ENCODE data around the gene RRM2. TPM values are rescaled to one million over a fixed set of nuclear protein-coding genes. Genes with fewer than 3 reads are reported as not detected.

The RRM2 gene
- total and polyA plus RNA-seq, 2 experiments from 2014 or later, result 15.2 to 49.7 TPM

GRCh38 chr2:10149635-10150034, 27.1 kb downstream of the RRM2 start:
- TF ChIP-seq EZH2 (IDR thresholded peaks at IDR 0.05; ENCODE audit: borderline replicate concordance), result no peak
- no peak for TF ChIP-seq EZH2phosphoT487 (IDR thresholded peaks at IDR 0.05; ENCODE audit: low read depth, severe bottlenecking, unreplicated experiment)
- TF ChIP-seq CTCF (IDR thresholded peaks at IDR 0.05; ENCODE audit: poor library complexity), result no peak
- no peak overlapping the region for H2AFZ ChIP-seq

GRCh38 chr2:10150436-10150835, 27.9 kb downstream of the RRM2 start:
- Histone ChIP-seq H3K4me2 (no peak overlapping the region), H3K36me3 (replicated peaks; ENCODE audit: insufficient read depth, low read depth) (no peaks in the 10 kb centered on the region), H3K9me2 (replicated peaks; ENCODE audit: insufficient read depth) (no peaks in the 10 kb centered on the region), H3K79me2 (no peaks in the 10 kb centered on the region), H3K4me1 (ENCODE audit: insufficient read depth) (no peaks in the 10 kb centered on the region), H2AFZ (no peak overlapping the region), H3K4me3 (no peak overlapping the region), H3K9me3 (ENCODE audit: low read depth) (no peaks in the 10 kb centered on the region), H4K20me1 (ENCODE audit: insufficient read depth, poor library complexity, severe bottlenecking) (no peaks in the 10 kb centered on the region), H3K27me3 (no peaks in the 10 kb centered on the region), H3K27ac (no peak overlapping the region)
- DNase-seq (ENCODE audit: low spot score), result no peak
- TF ChIP-seq CTCF (IDR thresholded peaks at IDR 0.05; ENCODE audit: poor library complexity) (no peak), EZH2phosphoT487 (IDR thresholded peaks at IDR 0.05; ENCODE audit: low read depth, severe bottlenecking, unreplicated experiment) (no peak), EZH2 (IDR thresholded peaks at IDR 0.05; ENCODE audit: borderline replicate concordance) (no peak)
- 90% methylated on average over 5 of the region's 5 CpGs for WGBS (ENCODE audit: low lambda C conversion rate, missing lambda C conversion rate)

More at GRCh38 chr2:10149635-10150034, 27.1 kb downstream of the RRM2 start:
- DNase-seq (ENCODE audit: low spot score), result no peak
- 64% methylated on average over 3 of the region's 3 CpGs for WGBS (ENCODE audit: low lambda C conversion rate, missing lambda C conversion rate)
- no peaks in the 10 kb centered on the region for H3K27me3 ChIP-seq
- no peak overlapping the region for H3K27ac ChIP-seq
- H3K9me2 ChIP-seq (replicated peaks; ENCODE audit: insufficient read depth), result no peaks in the 10 kb centered on the region
- no peaks in the 10 kb centered on the region for H4K20me1 ChIP-seq (ENCODE audit: insufficient read depth, poor library complexity, severe bottlenecking)
- H3K36me3 ChIP-seq (replicated peaks; ENCODE audit: insufficient read depth, low read depth), result no peaks in the 10 kb centered on the region
- no peak overlapping the region for H3K4me2 ChIP-seq
- no peaks in the 10 kb centered on the region for H3K4me1 ChIP-seq (ENCODE audit: insufficient read depth)
- H3K9me3 ChIP-seq (ENCODE audit: low read depth), result no peaks in the 10 kb centered on the region
- no peak overlapping the region for H3K4me3 ChIP-seq
- no peaks in the 10 kb centered on the region for H3K79me2 ChIP-seq

- no peaks in the 10 kb centered on the region for H3K36me3 ChIP-seq (replicated peaks; ENCODE audit: insufficient read depth, low read depth)
- no peak overlapping the region for H3K27ac ChIP-seq
- H3K4me1 ChIP-seq (ENCODE audit: insufficient read depth), result no peaks in the 10 kb centered on the region
- no peak for DNase-seq (ENCODE audit: low spot score)
- H3K9me3 ChIP-seq (ENCODE audit: low read depth), result no peaks in the 10 kb centered on the region
- H3K27me3 ChIP-seq, result no peaks in the 10 kb centered on the region
- no peak overlapping the region for H3K4me3 ChIP-seq
- H3K4me2 ChIP-seq, result no peak overlapping the region
- no peak for TF ChIP-seq CTCF (IDR thresholded peaks at IDR 0.05; ENCODE audit: poor library complexity)
- TF ChIP-seq EZH2 (IDR thresholded peaks at IDR 0.05; ENCODE audit: borderline replicate concordance), result no peak
- no peak for TF ChIP-seq EZH2phosphoT487 (IDR thresholded peaks at IDR 0.05; ENCODE audit: low read depth, severe bottlenecking, unreplicated experiment)
- no peaks in the 10 kb centered on the region for H3K9me2 ChIP-seq (replicated peaks; ENCODE audit: insufficient read depth)
- H3K79me2 ChIP-seq, result no peaks in the 10 kb centered on the region
- H4K20me1 ChIP-seq (ENCODE audit: insufficient read depth, poor library complexity, severe bottlenecking), result no peaks in the 10 kb centered on the region
- H2AFZ ChIP-seq, result no peak overlapping the region
- 96% methylated on average over 5 of the region's 5 CpGs for WGBS (ENCODE audit: low lambda C conversion rate, missing lambda C conversion rate)
Measured at GRCh38 chr2:10151462-10151861, 28.9 kb downstream of the RRM2 start.

GRCh38 chr2:10157293-10157692, 34.8 kb downstream of the RRM2 start:
- Histone ChIP-seq H2AFZ (no peak overlapping the region), H4K20me1 (ENCODE audit: insufficient read depth, poor library complexity, severe bottlenecking) (no peaks in the 10 kb centered on the region), H3K9me2 (replicated peaks; ENCODE audit: insufficient read depth) (no peaks in the 10 kb centered on the region), H3K27me3 (no peaks in the 10 kb centered on the region), H3K4me1 (ENCODE audit: insufficient read depth) (no peaks in the 10 kb centered on the region), H3K9me3 (ENCODE audit: low read depth) (no peaks in the 10 kb centered on the region), H3K4me2 (no peak overlapping the region), H3K36me3 (replicated peaks; ENCODE audit: insufficient read depth, low read depth) (no peaks in the 10 kb centered on the region), H3K27ac (no peak overlapping the region), H3K4me3 (no peak overlapping the region), H3K79me2 (no peaks in the 10 kb centered on the region)
- 86% methylated on average over 4 of the region's 4 CpGs for WGBS (ENCODE audit: low lambda C conversion rate, missing lambda C conversion rate)
- TF ChIP-seq EZH2 (IDR thresholded peaks at IDR 0.05; ENCODE audit: borderline replicate concordance) (no peak), EZH2phosphoT487 (IDR thresholded peaks at IDR 0.05; ENCODE audit: low read depth, severe bottlenecking, unreplicated experiment) (no peak), CTCF (IDR thresholded peaks at IDR 0.05; ENCODE audit: poor library complexity) (no peak)
- no peak for DNase-seq (ENCODE audit: low spot score)
